ENCODE measurements around the gene NUDT22. TPM values are rescaled to one million over a fixed set of nuclear protein-coding genes. Genes with fewer than 3 reads are reported as not detected.

The NUDT22 gene
- total RNA-seq, 1 donor from 2014 or later: 158 TPM

DNA sequence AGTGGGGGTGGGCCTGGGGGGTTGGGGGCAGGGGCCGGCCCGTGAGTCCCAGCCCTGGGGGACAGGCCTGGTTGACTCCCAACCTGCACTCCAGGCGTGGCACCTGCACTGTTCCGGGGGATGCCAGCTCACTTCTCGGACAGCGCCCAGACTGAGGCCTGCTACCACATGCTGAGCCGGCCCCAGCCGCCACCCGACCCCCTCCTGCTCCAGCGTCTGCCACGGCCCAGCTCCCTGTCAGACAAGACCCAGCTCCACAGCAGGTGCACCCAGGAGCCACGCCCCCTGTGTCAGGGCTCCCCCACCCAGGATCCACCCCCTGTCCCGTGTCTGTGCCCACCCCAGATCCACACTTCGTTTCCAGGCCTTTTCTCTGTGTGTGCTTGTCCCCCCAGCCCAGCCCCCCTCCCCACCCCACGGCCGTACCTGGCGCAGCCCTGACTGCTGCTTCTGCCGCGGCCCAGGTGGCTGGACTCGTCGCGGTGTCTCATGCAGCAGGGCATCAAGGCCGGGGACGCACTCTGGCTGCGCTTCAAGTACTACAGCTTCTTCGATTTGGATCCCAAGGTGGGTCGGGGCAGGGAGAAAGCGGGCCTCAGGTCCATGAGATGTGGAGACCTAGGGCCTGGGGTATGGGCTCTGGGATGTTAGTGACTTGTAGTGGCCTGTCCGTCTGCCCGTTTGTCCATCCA lies 14.7 kb upstream of the NUDT22 start:
- intact Hi-C loops (cut with DNase I): no loop called here
- H3K4me3 ChIP-seq: no peak overlapping the region
- H3K4me1 ChIP-seq: no peaks in the 10 kb centered on the region
- no peaks in the 10 kb centered on the region for H3K27me3 ChIP-seq
- TF ChIP-seq, protein P1, sequence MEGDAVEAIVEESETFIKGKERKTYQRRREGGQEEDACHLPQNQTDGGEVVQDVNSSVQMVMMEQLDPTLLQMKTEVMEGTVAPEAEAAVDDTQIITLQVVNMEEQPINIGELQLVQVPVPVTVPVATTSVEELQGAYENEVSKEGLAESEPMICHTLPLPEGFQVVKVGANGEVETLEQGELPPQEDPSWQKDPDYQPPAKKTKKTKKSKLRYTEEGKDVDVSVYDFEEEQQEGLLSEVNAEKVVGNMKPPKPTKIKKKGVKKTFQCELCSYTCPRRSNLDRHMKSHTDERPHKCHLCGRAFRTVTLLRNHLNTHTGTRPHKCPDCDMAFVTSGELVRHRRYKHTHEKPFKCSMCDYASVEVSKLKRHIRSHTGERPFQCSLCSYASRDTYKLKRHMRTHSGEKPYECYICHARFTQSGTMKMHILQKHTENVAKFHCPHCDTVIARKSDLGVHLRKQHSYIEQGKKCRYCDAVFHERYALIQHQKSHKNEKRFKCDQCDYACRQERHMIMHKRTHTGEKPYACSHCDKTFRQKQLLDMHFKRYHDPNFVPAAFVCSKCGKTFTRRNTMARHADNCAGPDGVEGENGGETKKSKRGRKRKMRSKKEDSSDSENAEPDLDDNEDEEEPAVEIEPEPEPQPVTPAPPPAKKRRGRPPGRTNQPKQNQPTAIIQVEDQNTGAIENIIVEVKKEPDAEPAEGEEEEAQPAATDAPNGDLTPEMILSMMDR (IDR thresholded peaks at IDR 0.05): no peak
- H3K27ac ChIP-seq: no peak overlapping the region
- H3K9me3 ChIP-seq: no peaks in the 10 kb centered on the region
- DNase-seq (ENCODE audit: low spot score in 2 of 2): no peak
- H3K36me3 ChIP-seq: peaks cover 0 to 10% of the 10 kb centered on the region in 2 donors

DNA sequence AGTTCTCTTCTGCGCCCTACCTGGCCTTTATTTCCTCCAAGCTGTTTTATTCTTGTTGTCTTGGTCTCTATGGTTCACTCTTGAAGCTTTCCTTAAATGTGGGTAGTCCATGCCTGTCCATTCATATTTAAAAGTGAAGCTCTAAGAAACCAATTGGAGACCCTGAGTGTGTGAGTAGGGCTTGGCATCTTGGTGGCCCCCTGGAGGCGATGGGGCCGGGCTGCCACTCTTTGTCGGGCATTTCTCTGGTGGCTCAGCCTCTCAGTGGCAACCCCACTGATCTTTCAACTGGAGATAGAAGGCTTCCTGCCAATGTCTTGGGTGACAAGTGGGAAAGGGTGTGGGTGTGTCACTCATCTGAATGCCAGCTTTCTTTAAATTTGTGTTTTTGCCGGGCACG lies 9.2 kb upstream of the NUDT22 start:
- DNase-seq (ENCODE audit: low spot score in 2 of 2): no peak
- Histone ChIP-seq H3K4me3 (no peak overlapping the region), H3K36me3 (peaks cover 7 to 13% of the 10 kb centered on the region in 2 donors), H3K9me3 (no peaks in the 10 kb centered on the region), H3K27ac (no peak overlapping the region), H3K27me3 (no peaks in the 10 kb centered on the region), H3K4me1 (no peaks in the 10 kb centered on the region)
- intact Hi-C loops (cut with DNase I): no loop called here
- TF ChIP-seq, protein P1 (IDR thresholded peaks at IDR 0.05): no peak

- no peak overlapping the region for H3K4me3 ChIP-seq
- intact Hi-C loops (cut with DNase I): no loop called here
- no peak overlapping the region for H3K27ac ChIP-seq
- no peaks in the 10 kb centered on the region for H3K9me3 ChIP-seq
- no peak for DNase-seq (ENCODE audit: low spot score in 2 of 2)
- TF ChIP-seq, protein P1 (IDR thresholded peaks at IDR 0.05): no peak
- no peaks in the 10 kb centered on the region for H3K27me3 ChIP-seq
- peaks cover 7 to 13% of the 10 kb centered on the region in 2 donors for H3K36me3 ChIP-seq
- H3K4me1 ChIP-seq: no peaks in the 10 kb centered on the region
Observed at GRCh38 chr11:64218628-64219353, 7.3 kb upstream of the NUDT22 start.

GRCh38 chr11:64219354-64219684 lies 6.8 kb upstream of the NUDT22 start:
- Histone ChIP-seq H3K4me1 (no peaks in the 10 kb centered on the region), H3K9me3 (no peaks in the 10 kb centered on the region), H3K27ac (no peak overlapping the region), H3K4me3 (no peak overlapping the region), H3K36me3 (peaks cover 7 to 13% of the 10 kb centered on the region in 2 donors), H3K27me3 (no peaks in the 10 kb centered on the region)
- DNase-seq (ENCODE audit: low spot score in 2 of 2): no peak
- intact Hi-C loops (cut with DNase I): no loop called here
- TF ChIP-seq, protein P1 (IDR thresholded peaks at IDR 0.05): no peak

DNA sequence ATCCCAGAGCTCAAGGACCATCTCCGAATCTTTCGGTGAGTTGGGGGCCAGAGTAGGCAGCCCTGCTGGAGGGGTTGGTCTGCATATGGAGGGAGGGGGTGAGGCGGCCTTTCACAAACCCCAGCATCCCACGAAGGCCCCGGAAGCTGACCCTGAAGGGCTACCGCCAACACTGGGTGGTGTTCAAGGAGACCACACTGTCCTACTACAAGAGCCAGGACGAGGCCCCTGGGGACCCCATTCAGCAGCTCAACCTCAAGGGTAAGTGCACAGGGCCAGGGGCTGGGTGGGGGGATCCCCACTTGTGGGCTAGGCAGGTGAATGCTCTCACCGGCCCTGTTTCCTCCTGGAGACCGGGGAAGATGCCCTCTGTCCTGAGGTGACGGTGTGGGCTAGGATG lies 6.3 kb upstream of the NUDT22 start:
- intact Hi-C loops (cut with DNase I): no loop called here
- DNase-seq (ENCODE audit: low spot score in 2 of 2): no peak
- H3K4me1 ChIP-seq: peaks cover 0 to under 1% of the 10 kb centered on the region in 2 donors

More for the DNA sequence above, 6.3 kb upstream of the NUDT22 start:
- no peak overlapping the region for H3K27ac ChIP-seq
- no peaks in the 10 kb centered on the region for H3K27me3 ChIP-seq
- H3K36me3 ChIP-seq: peaks cover 7 to 13% of the 10 kb centered on the region in 2 donors
- TF ChIP-seq, protein P1 (IDR thresholded peaks at IDR 0.05): no peak
- H3K9me3 ChIP-seq: no peaks in the 10 kb centered on the region
- no peak overlapping the region for H3K4me3 ChIP-seq

All from ascending aorta (tissue), 2 donors.